Fibroblast of villous mesenchyme (primary cell): Measurements from ENCODE around the gene CELF2. TPM values are rescaled to one million over a fixed set of nuclear protein-coding genes. Genes with fewer than 3 reads are reported as not detected.

Source experiments
- DNase-seq: peaks from one replicate; pipeline ENCODE4 v3.0.0-alpha.2; 2010; ENCODE audit warnings: low read depth
- H3K4me3 ChIP-seq: 2 replicates; pipeline ENCODE4 v1.5.1; 2011; ENCODE audit warnings: low read depth, mild to moderate bottlenecking, low read length
- CTCF ChIP-seq: IDR thresholded peaks from 2 replicates; pipeline ENCODE4 v1.5.1; 2012; ENCODE audit warnings: low read depth, mild to moderate bottlenecking, low read length; ENCODE audit not compliant: insufficient read depth
- total RNA-seq: library from RNA; depleted of rRNA; stranded (reverse); fragments of >200 nt; gene quantifications from 2 replicates; pipeline ENCODE4 v1.2.3, GENCODE V29; 2012

The CELF2 gene
- total RNA-seq, 1 donor: 2.2 TPM

DNA sequence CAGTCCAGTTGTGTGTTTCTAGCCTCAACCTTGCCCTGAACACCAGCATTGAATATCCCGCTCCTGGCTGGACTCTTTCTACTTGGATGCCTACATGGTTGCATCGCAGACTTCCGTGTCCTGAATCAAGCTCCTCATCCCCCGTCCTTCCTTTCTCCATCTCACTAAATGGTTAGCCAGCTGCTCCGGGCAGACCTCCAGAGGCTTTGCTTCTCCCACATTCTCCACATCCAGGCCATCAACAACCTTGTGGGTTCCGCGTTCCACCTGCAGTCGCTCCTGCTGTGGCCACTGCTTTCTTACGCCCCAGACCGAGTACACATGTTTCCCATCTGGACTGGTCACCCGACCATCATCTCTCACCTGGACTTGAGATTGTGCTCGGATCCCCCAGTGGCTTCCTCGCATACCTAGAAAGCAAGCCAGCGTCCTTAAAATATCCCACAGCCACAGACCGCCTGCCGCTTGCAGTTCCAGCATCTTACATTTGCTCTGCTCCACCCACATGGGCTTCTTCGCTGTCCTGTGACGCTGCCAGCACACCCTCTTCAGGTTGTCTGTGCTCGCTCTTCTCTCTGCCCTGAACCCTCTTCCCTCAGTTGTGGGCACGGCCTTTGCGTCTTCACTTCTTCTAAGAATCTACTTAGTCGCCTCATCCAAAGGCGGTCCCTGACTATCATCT is 25.9 kb downstream of the CELF2 start:
- no peak overlapping the region for H3K4me3 ChIP-seq
- TF ChIP-seq CTCF: no peak
- DNase-seq: no peak

GRCh38 chr10:11045487-11045886 is 27.8 kb downstream of the CELF2 start:
- no peak for DNase-seq
- no peak overlapping the region for H3K4me3 ChIP-seq
- TF ChIP-seq CTCF: no peak

DNA sequence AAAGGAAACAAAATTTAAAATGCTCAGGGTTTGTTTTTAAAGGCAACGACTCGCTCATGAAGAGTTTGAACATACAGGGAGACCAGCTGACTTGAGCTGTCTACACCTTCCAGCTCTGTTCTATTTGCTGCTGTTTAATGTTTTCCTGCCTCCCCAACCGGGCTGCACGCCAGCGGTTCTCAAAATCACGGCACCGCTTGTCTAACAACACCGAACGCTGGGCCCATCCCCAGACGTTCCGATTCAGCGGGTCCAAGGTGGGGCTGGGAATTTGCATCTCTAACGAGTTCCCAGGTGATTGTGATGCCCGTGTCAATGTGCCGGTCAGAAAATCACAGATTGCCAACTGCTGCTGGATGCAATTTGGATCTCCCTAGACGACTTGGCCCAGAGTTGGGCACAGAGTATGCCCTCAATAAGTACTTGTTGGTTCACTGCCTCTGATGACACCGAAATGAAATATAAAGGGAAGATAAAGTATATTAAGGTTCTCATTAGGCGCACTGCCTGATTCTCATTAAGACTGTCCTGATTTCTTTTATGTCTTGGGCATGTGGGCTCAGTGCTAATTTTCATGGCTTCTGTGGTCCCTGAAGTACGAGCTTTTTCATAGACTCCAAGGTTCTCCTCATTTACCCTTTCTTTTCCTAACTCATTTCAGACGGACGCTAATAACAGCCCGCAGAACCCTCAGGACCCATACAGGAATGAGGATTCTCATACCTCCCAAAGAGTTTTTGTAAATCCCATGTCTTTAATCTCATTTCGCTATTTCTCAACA is 28.5 kb downstream of the CELF2 start:
- no peak overlapping the region for H3K4me3 ChIP-seq
- no peak for TF ChIP-seq CTCF

GRCh38 chr10:11046776-11047160 is 29.1 kb downstream of the CELF2 start:
- no peak for TF ChIP-seq CTCF
- no peak for DNase-seq

More for the DNA sequence above, 28.5 kb downstream of the CELF2 start:
- no peak for DNase-seq

DNA sequence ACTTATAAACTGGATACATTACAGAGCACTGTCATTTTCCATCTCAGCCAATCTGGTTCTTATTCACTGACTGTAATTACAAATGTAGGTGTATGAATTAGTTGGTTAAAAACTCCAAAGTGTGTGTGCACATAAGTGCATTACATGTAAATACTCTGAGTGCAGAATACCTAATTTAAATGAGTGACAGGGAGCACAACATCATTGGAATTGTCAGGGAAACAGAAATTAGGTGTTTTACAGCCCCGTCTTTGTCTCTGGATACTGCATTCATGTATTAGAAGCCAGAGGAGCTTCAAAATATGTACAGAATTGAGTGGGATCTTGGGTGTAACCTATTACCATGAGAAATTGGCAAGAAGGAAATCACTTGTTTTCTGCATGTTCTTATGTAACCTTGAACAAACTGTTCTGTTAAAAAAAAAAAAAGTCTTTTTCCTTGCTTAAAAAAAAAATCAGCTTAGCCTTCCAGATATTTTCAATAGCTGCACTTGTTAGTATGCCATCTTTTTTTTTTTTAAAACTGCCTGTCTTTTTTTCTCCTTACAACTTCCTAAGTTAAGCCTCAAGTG is 31.1 kb downstream of the CELF2 start:
- no peak overlapping the region for H3K4me3 ChIP-seq
- no peak for TF ChIP-seq CTCF
- DNase-seq: no peak

More at GRCh38 chr10:11046776-11047160, 29.1 kb downstream of the CELF2 start:
- no peak overlapping the region for H3K4me3 ChIP-seq

GRCh38 chr10:11049806-11050205 is 32.1 kb downstream of the CELF2 start:
- H3K4me3 ChIP-seq: no peak overlapping the region
- no peak for TF ChIP-seq CTCF
- DNase-seq: no peak
